Vagina (tissue), 2 donors: ENCODE results near the gene FOLR3. TPM values are rescaled to one million over a fixed set of nuclear protein-coding genes. Genes with fewer than 3 reads are reported as not detected.
"Not testable (repeated sequence)": the region's sequence is repeated elsewhere in the genome, so short reads cannot be mapped to it uniquely, and the experiment has no call there.

Experiments
- DNase-seq, 2 donors: peaks; one replicate each; pipeline ENCODE4 v3.0.0-alpha.2; 2017; ENCODE audit errors: extremely low spot score in 2 of 2
- H3K27ac ChIP-seq: fragments of 200-600 bp; sonication (generic); one replicate; pipeline ENCODE4 v1.5.1; 2019
- H3K27me3 ChIP-seq: fragments of 200-600 bp; sonication (generic); one replicate; pipeline ENCODE4 v1.5.1; 2019
- H3K36me3 ChIP-seq, 2 donors: fragments of 200-600 bp; sonication (generic); one replicate each; pipeline ENCODE4 v1.5.1; 2017 to 2019
- H3K4me1 ChIP-seq: fragments of 200-600 bp; sonication (generic); one replicate; pipeline ENCODE4 v1.5.1; 2019
- H3K4me3 ChIP-seq, 2 donors: fragments of 200-600 bp; sonication (generic); 1 replicate in 1 of 2; 2 replicates in 1 of 2; pipeline ENCODE4 v1.5.1; 2016 to 2019
- H3K9me3 ChIP-seq: fragments of 200-600 bp; sonication (generic); one replicate; pipeline ENCODE4 v1.5.1; 2019
- POLR2A ChIP-seq, 2 donors: fragments of 450-650 bp; IDR thresholded peaks; one replicate each; pipeline ENCODE4 v1.6.1; 2017; ENCODE audit warnings: antibody characterized with exemption in 2 of 2, mild to moderate bottlenecking in 2 of 2, moderate library complexity in 2 of 2
- POLR2AphosphoS5 ChIP-seq, 2 donors: sonication (generic); formaldehyde crosslinking; IDR thresholded peaks; one replicate each; pipeline ENCODE4 v1.9.0; 2017; ENCODE audit warnings: antibody characterized with exemption in 2 of 2, mild to moderate bottlenecking in 2 of 2, low read depth in 1 of 2; ENCODE audit not compliant: insufficient read depth in 1 of 2
- intact Hi-C: fragments of 100-400 bp; cut with DNase I; formaldehyde crosslinking; loops from one replicate; pipeline ENCODE4 v1.15.1; 2023
- total RNA-seq: library from RNA; depleted of rRNA; stranded (reverse); fragments of >200 nt; gene quantifications from one replicate; pipeline ENCODE4 v1.2.3, GENCODE V29; 2016
- TF ChIP-seq, protein P1 (sequence below), 3 experiments: fragments of 450-650 bp in 2 of 3; fragments of 200-600 bp in 1 of 3; sonication (generic) in 1 of 3; IDR thresholded peaks; one replicate each; pipeline ENCODE4 v1.5.1; 2017 to 2019; ENCODE audit warnings: antibody characterized with exemption in 3 of 3, mild to moderate bottlenecking in 2 of 3, moderate library complexity in 2 of 3

FOLR3 gene
- total RNA-seq, 1 donor from 2014 or later: not detected

DNA sequence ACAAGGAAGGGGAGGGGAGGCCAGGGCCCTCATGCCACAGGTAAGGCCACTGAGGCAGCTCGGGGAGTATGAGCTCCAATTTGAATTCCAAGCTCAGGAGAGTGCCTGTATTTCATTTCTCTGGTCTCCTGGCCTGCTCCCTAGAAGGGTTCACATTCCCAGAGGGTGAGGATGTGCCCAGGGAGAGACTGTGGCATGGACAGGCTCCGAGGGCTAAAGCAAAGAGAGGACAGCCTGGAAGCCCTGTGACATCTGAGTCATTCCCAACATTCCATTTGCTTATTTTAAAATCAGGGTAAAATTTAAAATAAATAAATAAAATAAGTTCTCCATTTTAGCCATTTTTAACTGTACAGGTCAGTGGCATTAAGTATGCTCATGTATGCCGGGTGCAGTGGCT lies 37.8 kb downstream of the FOLR3 start:
- H3K4me1 ChIP-seq: no peaks in the 10 kb centered on the region
- intact Hi-C loops: no loop called here
- no peaks in the 10 kb centered on the region for H3K9me3 ChIP-seq
- no peak for TF ChIP-seq POLR2A (IDR thresholded peaks at IDR 0.05)
- H3K27ac ChIP-seq: no peak overlapping the region
- no peaks in the 10 kb centered on the region for H3K36me3 ChIP-seq
- H3K4me3 ChIP-seq: no peak overlapping the region
- no peak for DNase-seq
- no peaks in the 10 kb centered on the region for H3K27me3 ChIP-seq

- no peak for DNase-seq
- intact Hi-C loops: no loop called here
- Histone ChIP-seq H3K36me3 (no peaks in the 10 kb centered on the region), H3K27me3 (no peaks in the 10 kb centered on the region), H3K27ac (no peak overlapping the region), H3K4me3 (no peak overlapping the region), H3K4me1 (no peaks in the 10 kb centered on the region), H3K9me3 (no peaks in the 10 kb centered on the region)
- TF ChIP-seq, protein P1, sequence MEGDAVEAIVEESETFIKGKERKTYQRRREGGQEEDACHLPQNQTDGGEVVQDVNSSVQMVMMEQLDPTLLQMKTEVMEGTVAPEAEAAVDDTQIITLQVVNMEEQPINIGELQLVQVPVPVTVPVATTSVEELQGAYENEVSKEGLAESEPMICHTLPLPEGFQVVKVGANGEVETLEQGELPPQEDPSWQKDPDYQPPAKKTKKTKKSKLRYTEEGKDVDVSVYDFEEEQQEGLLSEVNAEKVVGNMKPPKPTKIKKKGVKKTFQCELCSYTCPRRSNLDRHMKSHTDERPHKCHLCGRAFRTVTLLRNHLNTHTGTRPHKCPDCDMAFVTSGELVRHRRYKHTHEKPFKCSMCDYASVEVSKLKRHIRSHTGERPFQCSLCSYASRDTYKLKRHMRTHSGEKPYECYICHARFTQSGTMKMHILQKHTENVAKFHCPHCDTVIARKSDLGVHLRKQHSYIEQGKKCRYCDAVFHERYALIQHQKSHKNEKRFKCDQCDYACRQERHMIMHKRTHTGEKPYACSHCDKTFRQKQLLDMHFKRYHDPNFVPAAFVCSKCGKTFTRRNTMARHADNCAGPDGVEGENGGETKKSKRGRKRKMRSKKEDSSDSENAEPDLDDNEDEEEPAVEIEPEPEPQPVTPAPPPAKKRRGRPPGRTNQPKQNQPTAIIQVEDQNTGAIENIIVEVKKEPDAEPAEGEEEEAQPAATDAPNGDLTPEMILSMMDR (IDR thresholded peaks at IDR 0.05): no peak
- TF ChIP-seq POLR2AphosphoS5 (IDR thresholded peaks at IDR 0.05; ENCODE audit: insufficient read depth in 1 of 2, low read depth in 1 of 2) (no peak), POLR2A (IDR thresholded peaks at IDR 0.05) (no peak)
Measured at GRCh38 chr11:72174302-72175070, 39.0 kb downstream of the FOLR3 start.

DNA sequence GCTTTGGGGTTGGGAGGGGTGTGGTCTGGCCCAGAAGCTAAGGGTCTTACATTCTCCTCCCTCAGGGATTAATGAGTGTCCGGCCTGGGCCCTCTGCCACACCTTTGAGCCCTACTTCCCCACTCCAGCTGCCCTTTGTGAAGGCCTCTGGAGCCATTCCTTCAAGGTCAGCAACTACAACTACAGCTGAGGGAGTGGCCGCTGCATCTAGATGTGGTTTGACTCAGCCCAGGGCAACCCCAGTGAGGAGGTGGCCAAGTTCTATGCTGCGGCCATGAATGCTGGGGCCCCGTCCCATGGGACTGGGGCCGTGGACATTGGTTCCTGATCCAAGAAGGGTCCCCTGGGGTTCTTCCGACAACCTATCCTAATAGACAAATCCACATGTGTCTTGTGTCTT lies 42.1 kb downstream of the FOLR3 start:
- intact Hi-C loops: no loop called here
- Histone ChIP-seq H3K27ac (no peak overlapping the region), H3K4me1 (no peaks in the 10 kb centered on the region), H3K36me3 (no peaks in the 10 kb centered on the region), H3K27me3 (no peaks in the 10 kb centered on the region), H3K4me3 (no peak overlapping the region), H3K9me3 (no peaks in the 10 kb centered on the region)
- no peak for DNase-seq
- no peak for TF ChIP-seq POLR2AphosphoS5 (IDR thresholded peaks at IDR 0.05; ENCODE audit: insufficient read depth in 1 of 2, low read depth in 1 of 2)
- TF ChIP-seq, protein P1 (IDR thresholded peaks at IDR 0.05): no peak
- no peak for TF ChIP-seq POLR2A (IDR thresholded peaks at IDR 0.05)

DNA sequence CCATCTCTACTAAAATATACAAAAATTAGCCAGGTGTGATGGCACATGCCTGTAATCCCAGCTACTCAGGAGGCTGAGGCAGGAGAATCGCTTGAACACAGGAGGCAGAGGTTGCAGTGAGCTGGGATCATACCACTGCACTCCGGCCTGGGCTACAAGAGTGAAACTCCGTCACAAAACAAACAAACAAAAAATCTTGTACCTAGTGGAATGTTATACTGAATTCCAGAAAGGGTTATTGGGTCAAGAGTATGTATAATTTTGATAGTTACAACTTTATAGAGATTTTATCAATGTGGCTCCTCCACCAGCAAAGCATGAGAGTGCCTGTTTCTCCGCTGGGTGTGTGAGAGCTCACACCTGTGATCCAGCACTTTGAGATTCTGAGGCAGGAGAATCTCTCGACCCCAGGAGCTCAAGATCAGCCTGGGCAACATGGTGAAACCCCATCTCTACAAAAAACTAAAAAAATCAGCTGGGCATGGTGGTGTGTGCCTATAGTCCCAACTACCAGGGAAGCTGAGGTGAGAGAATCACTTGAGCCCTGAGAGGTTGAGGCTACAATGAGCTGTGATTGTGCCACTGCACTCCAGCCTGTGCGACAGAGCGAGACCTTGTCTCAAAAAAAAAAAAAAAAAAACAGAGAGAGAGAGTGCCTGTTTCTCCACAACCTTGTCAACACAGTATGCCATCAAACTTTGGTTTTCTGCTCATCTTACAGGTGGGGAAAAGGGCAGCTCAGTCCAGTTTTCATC lies 43.7 kb downstream of the FOLR3 start:
- no peak for DNase-seq
- Histone ChIP-seq H3K27me3 (no peaks in the 10 kb centered on the region), H3K27ac (no peak overlapping the region), H3K9me3 (no peaks in the 10 kb centered on the region), H3K36me3 (no peaks in the 10 kb centered on the region), H3K4me1 (peaks cover 5% of the 10 kb centered on the region), H3K4me3 (no peak overlapping the region)
- TF ChIP-seq, protein P1 (IDR thresholded peaks at IDR 0.05): no peak
- TF ChIP-seq POLR2AphosphoS5 (IDR thresholded peaks at IDR 0.05; ENCODE audit: insufficient read depth in 1 of 2, low read depth in 1 of 2) (no peak), POLR2A (IDR thresholded peaks at IDR 0.05) (no peak)
- intact Hi-C loops: no loop called here

- intact Hi-C loops: no loop called here
- Histone ChIP-seq H3K36me3 (no peaks in the 10 kb centered on the region), H3K4me3 (no peak overlapping the region), H3K9me3 (no peaks in the 10 kb centered on the region), H3K4me1 (peaks cover 5% of the 10 kb centered on the region), H3K27me3 (no peaks in the 10 kb centered on the region), H3K27ac (no peak overlapping the region)
- no peak for DNase-seq
- TF ChIP-seq POLR2A (IDR thresholded peaks at IDR 0.05): no peak
- TF ChIP-seq, protein P1 (IDR thresholded peaks at IDR 0.05): no peak
- no peak for TF ChIP-seq POLR2AphosphoS5 (IDR thresholded peaks at IDR 0.05; ENCODE audit: insufficient read depth in 1 of 2, low read depth in 1 of 2)
Measured at GRCh38 chr11:72179804-72180396, 44.4 kb downstream of the FOLR3 start.

GRCh38 chr11:72180892-72181552 lies 45.5 kb downstream of the FOLR3 start:
- H3K4me3 ChIP-seq, DNase-seq, H3K27me3 ChIP-seq, H3K36me3 ChIP-seq, H3K27ac ChIP-seq, intact Hi-C loops, H3K9me3 ChIP-seq, H3K4me1 ChIP-seq: not testable (repeated sequence)

DNA sequence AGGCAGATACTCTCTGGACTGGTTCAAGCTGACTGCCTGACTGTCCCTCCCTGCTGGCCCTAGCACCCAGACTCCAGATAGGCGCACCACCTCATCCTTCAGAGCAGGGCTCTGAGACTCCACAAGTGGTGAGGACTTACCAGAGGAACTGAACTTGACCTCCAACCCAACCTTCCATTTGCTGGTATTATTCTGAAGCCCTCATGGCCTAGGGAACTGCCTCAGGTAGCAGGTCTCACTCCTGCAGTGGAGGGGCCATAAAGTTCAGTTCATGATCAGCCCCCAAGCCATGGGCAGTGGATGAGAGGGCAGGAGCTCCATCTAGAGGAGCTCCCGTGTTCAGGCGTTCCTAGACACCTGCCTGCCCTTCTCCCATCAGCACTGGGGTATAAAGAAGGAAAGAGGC lies 46.0 kb downstream of the FOLR3 start:
- DNase-seq, H3K27me3 ChIP-seq, intact Hi-C loops, H3K27ac ChIP-seq, H3K9me3 ChIP-seq, H3K4me3 ChIP-seq, H3K36me3 ChIP-seq, H3K4me1 ChIP-seq: not testable (repeated sequence)
